ENCODE results near the gene SCAPER.

The SCAPER gene

GRCh38 chr15:76358453-76358852 is 546.7 kb downstream of the SCAPER start:
- Histone ChIP-seq H3K9me3 (no peaks in the 10 kb centered on the region), H3K4me1 (ENCODE audit: control insufficient read depth in 1 of 2, insufficient read depth in 1 of 2, low read depth in 1 of 2, low read length in 1 of 2) (no peaks in the 10 kb centered on the region), H3K27ac (no peak overlapping the region), H3K4me3 (ENCODE audit: low read depth in 1 of 2, low read length in 1 of 2) (no peak overlapping the region), H3K36me3 (no peaks in the 10 kb centered on the region), H3K27me3 (no peaks in the 10 kb centered on the region)
- no peak for TF ChIP-seq CTCF (IDR thresholded peaks at IDR 0.05)

GRCh38 chr15:76354823-76355440 is 550.2 kb downstream of the SCAPER start:
- Histone ChIP-seq H3K27ac (no peak overlapping the region), H3K27me3 (peaks cover 4% of the 10 kb centered on the region), H3K4me1 (ENCODE audit: control insufficient read depth in 1 of 2, insufficient read depth in 1 of 2, low read depth in 1 of 2, low read length in 1 of 2) (no peaks in the 10 kb centered on the region), H3K9me3 (no peaks in the 10 kb centered on the region), H3K4me3 (ENCODE audit: low read depth in 1 of 2, low read length in 1 of 2) (no peak overlapping the region), H3K36me3 (no peaks in the 10 kb centered on the region)
- no peak for TF ChIP-seq CTCF (IDR thresholded peaks at IDR 0.05)

- Histone ChIP-seq H3K36me3 (no peaks in the 10 kb centered on the region), H3K27me3 (peaks cover 14% of the 10 kb centered on the region), H3K4me3 (ENCODE audit: low read depth in 1 of 2, low read length in 1 of 2) (no peak overlapping the region), H3K4me1 (ENCODE audit: control insufficient read depth in 1 of 2, insufficient read depth in 1 of 2, low read depth in 1 of 2, low read length in 1 of 2) (no peaks in the 10 kb centered on the region), H3K9me3 (no peaks in the 10 kb centered on the region), H3K27ac (no peak overlapping the region)
- TF ChIP-seq CTCF (IDR thresholded peaks at IDR 0.05), result no peak
These were observed 551.2 kb downstream of the SCAPER start for GRCh38 chr15:76353903-76354302.

GRCh38 chr15:76353023-76353577 is 552.0 kb downstream of the SCAPER start:
- H3K27me3 ChIP-seq, result peaks cover 22% of the 10 kb centered on the region
- no peak for TF ChIP-seq CTCF (IDR thresholded peaks at IDR 0.05)
- H3K36me3 ChIP-seq, result no peaks in the 10 kb centered on the region
- H3K27ac ChIP-seq, result no peak overlapping the region
- H3K4me3 ChIP-seq (ENCODE audit: low read depth in 1 of 2, low read length in 1 of 2), result no peak overlapping the region
- no peaks in the 10 kb centered on the region for H3K9me3 ChIP-seq
- no peaks in the 10 kb centered on the region for H3K4me1 ChIP-seq (ENCODE audit: control insufficient read depth in 1 of 2, insufficient read depth in 1 of 2, low read depth in 1 of 2, low read length in 1 of 2)

GRCh38 chr15:76349301-76350070 is 555.7 kb downstream of the SCAPER start:
- TF ChIP-seq CTCF (IDR thresholded peaks at IDR 0.05), result no peak
- Histone ChIP-seq H3K27ac (no peak overlapping the region), H3K36me3 (no peaks in the 10 kb centered on the region), H3K9me3 (no peaks in the 10 kb centered on the region), H3K4me1 (ENCODE audit: control insufficient read depth in 1 of 2, insufficient read depth in 1 of 2, low read depth in 1 of 2, low read length in 1 of 2) (peaks cover 19 to 23% of the 10 kb centered on the region in 2 experiments), H3K4me3 (ENCODE audit: low read depth in 1 of 2, low read length in 1 of 2) (no peak overlapping the region), H3K27me3 (peaks cover 58% of the 10 kb centered on the region)

Data from neutrophil (primary cell).